Measurements from ENCODE around the gene PHACTR3.

PHACTR3 gene

DNA sequence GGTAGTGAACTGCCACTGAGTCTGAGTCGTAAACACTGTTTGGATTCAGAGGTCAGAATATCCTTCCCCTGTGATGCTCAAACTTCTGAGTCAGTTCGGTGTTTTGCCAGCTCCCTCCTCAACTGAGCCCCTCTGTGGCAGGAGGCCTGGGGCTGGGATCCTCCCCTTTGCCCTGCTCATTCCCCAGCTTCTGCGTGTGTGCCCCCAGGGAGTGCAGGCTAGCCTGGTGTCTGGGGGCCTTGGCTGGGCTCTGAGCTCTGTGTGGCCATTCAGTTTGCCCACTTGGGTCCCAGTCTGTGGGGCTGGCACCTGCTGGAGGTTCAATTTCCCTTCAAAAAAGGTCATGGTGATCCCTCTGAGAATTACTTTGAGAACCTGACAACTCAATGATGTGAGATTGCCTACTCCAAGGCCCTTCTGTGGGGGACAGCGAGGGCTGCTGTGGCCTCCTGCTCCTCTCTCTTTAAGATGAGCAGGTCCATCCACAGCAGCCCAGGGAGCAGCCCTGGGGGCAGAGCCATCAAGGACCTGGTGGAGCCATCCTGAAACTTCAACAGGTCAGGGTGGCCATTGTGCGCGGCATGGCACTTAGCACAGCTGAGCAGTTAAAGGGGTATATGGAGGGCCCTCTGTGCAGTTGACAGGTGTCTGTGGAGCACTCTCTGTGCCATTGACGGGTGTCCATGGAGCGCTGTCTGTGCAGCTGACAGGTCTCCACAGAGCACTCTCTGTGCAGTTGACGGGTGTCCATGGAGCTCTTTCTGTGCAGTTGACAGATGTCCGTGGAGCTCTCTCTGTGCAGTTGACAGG is 181.9 kb downstream of the PHACTR3 start:
- TF ChIP-seq, protein P1, sequence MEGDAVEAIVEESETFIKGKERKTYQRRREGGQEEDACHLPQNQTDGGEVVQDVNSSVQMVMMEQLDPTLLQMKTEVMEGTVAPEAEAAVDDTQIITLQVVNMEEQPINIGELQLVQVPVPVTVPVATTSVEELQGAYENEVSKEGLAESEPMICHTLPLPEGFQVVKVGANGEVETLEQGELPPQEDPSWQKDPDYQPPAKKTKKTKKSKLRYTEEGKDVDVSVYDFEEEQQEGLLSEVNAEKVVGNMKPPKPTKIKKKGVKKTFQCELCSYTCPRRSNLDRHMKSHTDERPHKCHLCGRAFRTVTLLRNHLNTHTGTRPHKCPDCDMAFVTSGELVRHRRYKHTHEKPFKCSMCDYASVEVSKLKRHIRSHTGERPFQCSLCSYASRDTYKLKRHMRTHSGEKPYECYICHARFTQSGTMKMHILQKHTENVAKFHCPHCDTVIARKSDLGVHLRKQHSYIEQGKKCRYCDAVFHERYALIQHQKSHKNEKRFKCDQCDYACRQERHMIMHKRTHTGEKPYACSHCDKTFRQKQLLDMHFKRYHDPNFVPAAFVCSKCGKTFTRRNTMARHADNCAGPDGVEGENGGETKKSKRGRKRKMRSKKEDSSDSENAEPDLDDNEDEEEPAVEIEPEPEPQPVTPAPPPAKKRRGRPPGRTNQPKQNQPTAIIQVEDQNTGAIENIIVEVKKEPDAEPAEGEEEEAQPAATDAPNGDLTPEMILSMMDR (IDR thresholded peaks at IDR 0.05; ENCODE audit: low read depth, low read length, poor library complexity, severe bottlenecking): no peak
- no peak for TF ChIP-seq EZH2phosphoT487 (IDR thresholded peaks at IDR 0.05; ENCODE audit: borderline replicate concordance, low read length)
- no peak overlapping the region for H3K27ac ChIP-seq (ENCODE audit: low read depth, low read length)
- H3K4me2 ChIP-seq (ENCODE audit: low read length): no peak overlapping the region
- no peaks in the 10 kb centered on the region for H3K4me1 ChIP-seq (ENCODE audit: control insufficient read depth, low read length)
- no peaks in the 10 kb centered on the region for H3K9me3 ChIP-seq (ENCODE audit: control insufficient read depth, insufficient read depth, low read length)
- H3K27me3 ChIP-seq (ENCODE audit: control insufficient read depth, low read length): peaks cover 3% of the 10 kb centered on the region; the same call in 1 of the 2 replicates
- H3F3A ChIP-seq (ENCODE audit: control insufficient read depth, insufficient read depth): no peaks in the 10 kb centered on the region
- no peak overlapping the region for H3K4me3 ChIP-seq (ENCODE audit: low read length)
- H3K9me2 ChIP-seq (replicated peaks; ENCODE audit: control insufficient read depth, low read length): no peaks in the 10 kb centered on the region
- H3K79me2 ChIP-seq (ENCODE audit: control insufficient read depth, low read length): no peaks in the 10 kb centered on the region
- no peaks in the 10 kb centered on the region for H3K36me3 ChIP-seq (ENCODE audit: control insufficient read depth, low read length)
- H4K20me1 ChIP-seq (ENCODE audit: control insufficient read depth, insufficient read depth, low read depth, low read length): no peaks in the 10 kb centered on the region

DNA sequence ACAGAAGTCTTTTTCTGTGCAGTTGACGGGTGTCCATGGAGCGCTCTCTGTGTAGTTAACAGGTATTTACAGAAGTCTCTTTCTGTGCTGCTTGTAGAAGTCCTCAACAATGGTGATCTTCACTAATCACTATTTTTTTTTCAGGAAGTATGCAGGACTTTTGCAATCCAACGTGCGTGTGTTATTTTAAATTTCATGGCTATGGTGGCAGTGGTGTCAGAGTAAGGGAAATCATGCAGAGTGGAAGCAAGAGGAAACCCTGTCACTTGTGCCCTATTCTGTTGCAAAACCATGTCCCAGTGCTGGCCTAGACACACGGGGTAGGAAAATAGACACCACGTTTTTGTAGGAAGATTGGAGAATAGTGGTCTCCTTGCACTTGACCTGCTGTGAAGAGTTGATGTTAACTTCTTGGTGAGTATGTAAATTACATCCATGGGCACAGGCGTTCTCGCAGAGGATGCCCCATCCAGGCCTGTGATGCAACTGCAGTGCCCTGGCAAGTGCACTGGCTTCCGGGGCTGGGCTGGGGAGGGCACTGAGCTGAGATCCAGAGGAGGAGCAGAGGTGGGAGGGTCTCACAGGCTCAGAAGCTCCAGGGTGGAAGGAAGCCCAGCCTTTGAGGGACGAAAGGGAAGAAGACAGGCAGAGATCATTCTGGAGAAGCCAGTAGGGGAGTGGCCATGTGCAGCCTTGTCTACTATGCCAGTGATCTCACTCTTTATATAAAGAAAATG is 182.6 kb downstream of the PHACTR3 start:
- no peaks in the 10 kb centered on the region for H3K9me3 ChIP-seq (ENCODE audit: control insufficient read depth, insufficient read depth, low read length)
- H3K4me2 ChIP-seq (ENCODE audit: low read length): no peak overlapping the region
- H3K4me3 ChIP-seq (ENCODE audit: low read length): no peak overlapping the region
- H3K9me2 ChIP-seq (replicated peaks; ENCODE audit: control insufficient read depth, low read length): no peaks in the 10 kb centered on the region
- no peaks in the 10 kb centered on the region for H3K4me1 ChIP-seq (ENCODE audit: control insufficient read depth, low read length)
- H3K27me3 ChIP-seq (ENCODE audit: control insufficient read depth, low read length): peaks cover 3% of the 10 kb centered on the region; the same call in 1 of the 2 replicates
- no peaks in the 10 kb centered on the region for H4K20me1 ChIP-seq (ENCODE audit: control insufficient read depth, insufficient read depth, low read depth, low read length)
- no peaks in the 10 kb centered on the region for H3K36me3 ChIP-seq (ENCODE audit: control insufficient read depth, low read length)
- no peak overlapping the region for H3K27ac ChIP-seq (ENCODE audit: low read depth, low read length)
- no peaks in the 10 kb centered on the region for H3K79me2 ChIP-seq (ENCODE audit: control insufficient read depth, low read length)
- no peak for TF ChIP-seq EZH2phosphoT487 (IDR thresholded peaks at IDR 0.05; ENCODE audit: borderline replicate concordance, low read length)
- TF ChIP-seq, protein P1 (IDR thresholded peaks at IDR 0.05; ENCODE audit: low read depth, low read length, poor library complexity, severe bottlenecking): no peak
- H3F3A ChIP-seq (ENCODE audit: control insufficient read depth, insufficient read depth): no peaks in the 10 kb centered on the region

DNA sequence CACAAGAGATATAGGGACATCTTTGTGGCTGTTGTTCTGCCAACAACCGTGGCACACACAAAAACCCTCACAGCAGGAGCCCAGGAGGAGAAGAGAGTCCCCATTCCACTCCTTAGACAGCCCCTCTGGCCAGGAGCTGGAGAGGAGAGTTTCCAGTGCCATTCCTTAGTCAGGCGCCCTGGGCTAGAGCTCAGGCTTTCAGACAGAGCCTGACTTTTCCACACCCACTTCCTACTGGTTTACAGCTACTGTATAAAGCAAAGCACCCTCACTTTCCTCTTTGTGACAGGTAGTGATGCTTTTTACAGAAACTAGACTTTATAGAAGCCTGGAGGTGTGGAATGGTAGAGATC is 183.2 kb downstream of the PHACTR3 start:
- Histone ChIP-seq H3K9me2 (replicated peaks; ENCODE audit: control insufficient read depth, low read length) (no peaks in the 10 kb centered on the region), H3K27me3 (ENCODE audit: control insufficient read depth, low read length) (peaks cover 3% of the 10 kb centered on the region; the same call in 1 of the 2 replicates), H3K36me3 (ENCODE audit: control insufficient read depth, low read length) (no peaks in the 10 kb centered on the region), H3K9me3 (ENCODE audit: control insufficient read depth, insufficient read depth, low read length) (no peaks in the 10 kb centered on the region; the same call in 1 of the 2 replicates), H3K4me2 (ENCODE audit: low read length) (no peak overlapping the region), H3F3A (ENCODE audit: control insufficient read depth, insufficient read depth) (no peaks in the 10 kb centered on the region), H3K4me1 (ENCODE audit: control insufficient read depth, low read length) (no peaks in the 10 kb centered on the region), H4K20me1 (ENCODE audit: control insufficient read depth, insufficient read depth, low read depth, low read length) (no peaks in the 10 kb centered on the region), H3K79me2 (ENCODE audit: control insufficient read depth, low read length) (no peaks in the 10 kb centered on the region), H3K27ac (ENCODE audit: low read depth, low read length) (no peak overlapping the region), H3K4me3 (ENCODE audit: low read length) (no peak overlapping the region)
- TF ChIP-seq, protein P1 (IDR thresholded peaks at IDR 0.05; ENCODE audit: low read depth, low read length, poor library complexity, severe bottlenecking): no peak
- TF ChIP-seq EZH2phosphoT487 (IDR thresholded peaks at IDR 0.05; ENCODE audit: borderline replicate concordance, low read length): no peak
